Pancreas (tissue), 10 donors: Measurements from ENCODE around the gene P3H2. TPM values are rescaled to one million over a fixed set of nuclear protein-coding genes. Genes with fewer than 3 reads are reported as not detected.
A peak's percentile ranks its signal among the peaks of the same experiment; 100 is the strongest.
"Not testable (repeated sequence)": the region's sequence is repeated elsewhere in the genome, so short reads cannot be mapped to it uniquely, and the experiment has no call there.

ENCODE experiments used
- ATAC-seq, 4 donors: fragments of 200-7000 bp; cut with Tn5 transposase; one replicate each; pipeline versions ENCODE4 v1.8.0 to v1.9.1; 2020; ENCODE audit warnings: mild to moderate bottlenecking in 4 of 4, moderate library complexity in 4 of 4
- DNase-seq, 6 donors: peaks; one replicate each; pipeline ENCODE4 v3.0.0-alpha.2; 2020
- FAIRE-seq: peaks from 2 replicates; lab custom pipeline; 2012; peaks lifted over from hg19 to GRCh38; lab: Jason Lieb, UNC
- H3K27ac ChIP-seq, 4 donors: fragments of 200-600 bp; sonication (generic); 1 replicate in 3 of 4; 2 replicates in 1 of 4; pipeline versions ENCODE4 v1.5.0 to v1.8.0; 2020
- H3K27me3 ChIP-seq, 4 donors: fragments of 200-600 bp; one replicate each; pipeline ENCODE4 v1.8.0; 2021
- H3K36me3 ChIP-seq, 3 donors: fragments of 200-600 bp; sonication (generic) in 1 of 3; one replicate each; pipeline versions ENCODE4 v1.5.0 to v1.8.0; 2020 to 2021
- H3K4me1 ChIP-seq, 3 donors: fragments of 200-600 bp; one replicate each; pipeline ENCODE4 v1.8.0; 2021
- H3K4me3 ChIP-seq, 4 donors: fragments of 200-600 bp; sonication (generic) in 2 of 4; one replicate each; pipeline versions ENCODE4 v1.5.0 to v1.8.0; 2020 to 2021
- H3K9me3 ChIP-seq, 4 donors: fragments of 200-600 bp; one replicate each; pipeline ENCODE4 v1.8.0; 2021
- CTCF ChIP-seq, 4 donors: fragments of 200-600 bp; sonication (generic) in 3 of 4; IDR thresholded peaks; one replicate each; pipeline versions ENCODE4 v1.5.0 to v1.8.0; 2021; ENCODE audit warnings: antibody characterized with exemption in 4 of 4
- WGBS, 2 donors: extraction: QIAGEN DNeasy Blood & Tissue Kit; methylation state at CpG; one replicate each; pipeline ENCODE4 v1.1.7; 2013; 5-methylcytosine and 5-hydroxymethylcytosine counted together
- intact Hi-C, 3 donors: fragments of 100-400 bp; cut with DNase I; formaldehyde crosslinking; loops; one replicate each; pipeline versions ENCODE4 v1.11.1 to v1.14.2; 2022
- polyA plus RNA-seq, 2 donors: library from polyadenylated mRNA; stranded (reverse); fragments of 200-250 nt; gene quantifications; one replicate each; pipeline ENCODE4 v1.2.3, GENCODE V29; 2013
- total RNA-seq, 6 donors: library from RNA; stranded (reverse); fragmentation: NEBNext Ultra II Directional in 4 of 6; extraction: Animal tissue kit (Norgen Biotek cat#: 25700) in 4 of 6; gene quantifications; one replicate each; pipeline versions ENCODE4 v1.2.1 to v1.2.4, GENCODE V29; 2021 to 2023
- donor health status: healthy with polysubstance abuse.
- donor health status: DM: no; HTN: no; CAD: no; lungs with moderate emphysema.
- donor health status: DM: no; HTN: no; CAD: no.
- donor health status: control.
- donor health status: control.
- donor health status: Bipolar disorder and iron deficiency.
- donor health status: DM: yes; HTN: yes; CAD: no.
- donor health status: DM: no; HTN: no; CAD: no.
- donor health status: DM: no; HTN: no; CAD: no.
- donor health status: DM: yes; HTN: yes; CAD: no.

P3H2 gene
- total and polyA plus RNA-seq, 8 donors: 1.2 to 5.7 (median 4.4) TPM

GRCh38 chr3:190076136-190076535, 44.6 kb downstream of the P3H2 start:
- Histone ChIP-seq H3K9me3 (no peaks in the 10 kb centered on the region), H3K27ac (peak overlapping the region in 1 of 4 donors; percentile 52), H3K36me3 (no peaks in the 10 kb centered on the region), H3K27me3 (no peaks in the 10 kb centered on the region), H3K4me1 (no peaks in the 10 kb centered on the region), H3K4me3 (no peak overlapping the region)
- intact Hi-C loops: no loop called here
- peak in 2 of 4 donors; percentile 29 to 41 for ATAC-seq
- no peak for FAIRE-seq
- TF ChIP-seq CTCF (IDR thresholded peaks at IDR 0.05): no peak
- DNase-seq: no peak

GRCh38 chr3:190074817-190075216, 45.9 kb downstream of the P3H2 start:
- Histone ChIP-seq H3K36me3 (no peaks in the 10 kb centered on the region), H3K4me1 (no peaks in the 10 kb centered on the region), H3K4me3 (no peak overlapping the region), H3K27me3 (no peaks in the 10 kb centered on the region), H3K9me3 (no peaks in the 10 kb centered on the region), H3K27ac (no peak overlapping the region)
- no peak for TF ChIP-seq CTCF (IDR thresholded peaks at IDR 0.05)
- intact Hi-C loops: no loop called here
- ATAC-seq (no peak), FAIRE-seq (no peak), DNase-seq (no peak)
- WGBS, 2 donors: 59 to 78% methylated on average over 2 of the region's 2 CpGs

- no peak for TF ChIP-seq CTCF (IDR thresholded peaks at IDR 0.05)
- H3K4me3 ChIP-seq: no peak overlapping the region
- DNase-seq (no peak), FAIRE-seq (no peak), ATAC-seq (peak in 2 of 4 donors; percentile 15 to 31)
- H3K36me3 ChIP-seq: no peaks in the 10 kb centered on the region
- no peaks in the 10 kb centered on the region for H3K9me3 ChIP-seq
- 44 to 52% methylated on average over 6 of the region's 6 CpGs for WGBS, 2 donors
- intact Hi-C loops: no loop called here
- H3K27me3 ChIP-seq: no peaks in the 10 kb centered on the region
- H3K4me1 ChIP-seq: no peaks in the 10 kb centered on the region
- no peak overlapping the region for H3K27ac ChIP-seq
Measured at GRCh38 chr3:190073264-190074008, 47.3 kb downstream of the P3H2 start.

GRCh38 chr3:190072856-190073255, 47.8 kb downstream of the P3H2 start:
- Histone ChIP-seq H3K9me3 (no peaks in the 10 kb centered on the region), H3K36me3 (no peaks in the 10 kb centered on the region), H3K27ac (no peak overlapping the region), H3K27me3 (no peaks in the 10 kb centered on the region), H3K4me1 (no peaks in the 10 kb centered on the region), H3K4me3 (no peak overlapping the region)
- DNase-seq: no peak
- no peak for FAIRE-seq
- 37 to 43% methylated on average over 1 of the region's 1 CpG for WGBS, 2 donors
- intact Hi-C loops: no loop called here
- ATAC-seq: no peak
- no peak for TF ChIP-seq CTCF (IDR thresholded peaks at IDR 0.05)

GRCh38 chr3:190071921-190072320, 48.8 kb downstream of the P3H2 start:
- FAIRE-seq: not testable (repeated sequence)

More at GRCh38 chr3:190071921-190072320, 48.8 kb downstream of the P3H2 start:
- H3K4me1 ChIP-seq, intact Hi-C loops, H3K27ac ChIP-seq, H3K36me3 ChIP-seq, H3K9me3 ChIP-seq, H3K27me3 ChIP-seq, H3K4me3 ChIP-seq, ATAC-seq, DNase-seq: not testable (repeated sequence)
- WGBS, 2 donors: 82 to 92% methylated on average over 9 of the region's 9 CpGs
